GM12872 (cell line): ENCODE data around the gene RAB11FIP4.

Experiments
- CTCF ChIP-seq: IDR thresholded peaks from 3 replicates; pipeline ENCODE4 v1.5.1; 2011; ENCODE audit warnings: low read depth, mild to moderate bottlenecking, low read length, moderate library complexity; ENCODE audit not compliant: insufficient read depth

The RAB11FIP4 gene

DNA sequence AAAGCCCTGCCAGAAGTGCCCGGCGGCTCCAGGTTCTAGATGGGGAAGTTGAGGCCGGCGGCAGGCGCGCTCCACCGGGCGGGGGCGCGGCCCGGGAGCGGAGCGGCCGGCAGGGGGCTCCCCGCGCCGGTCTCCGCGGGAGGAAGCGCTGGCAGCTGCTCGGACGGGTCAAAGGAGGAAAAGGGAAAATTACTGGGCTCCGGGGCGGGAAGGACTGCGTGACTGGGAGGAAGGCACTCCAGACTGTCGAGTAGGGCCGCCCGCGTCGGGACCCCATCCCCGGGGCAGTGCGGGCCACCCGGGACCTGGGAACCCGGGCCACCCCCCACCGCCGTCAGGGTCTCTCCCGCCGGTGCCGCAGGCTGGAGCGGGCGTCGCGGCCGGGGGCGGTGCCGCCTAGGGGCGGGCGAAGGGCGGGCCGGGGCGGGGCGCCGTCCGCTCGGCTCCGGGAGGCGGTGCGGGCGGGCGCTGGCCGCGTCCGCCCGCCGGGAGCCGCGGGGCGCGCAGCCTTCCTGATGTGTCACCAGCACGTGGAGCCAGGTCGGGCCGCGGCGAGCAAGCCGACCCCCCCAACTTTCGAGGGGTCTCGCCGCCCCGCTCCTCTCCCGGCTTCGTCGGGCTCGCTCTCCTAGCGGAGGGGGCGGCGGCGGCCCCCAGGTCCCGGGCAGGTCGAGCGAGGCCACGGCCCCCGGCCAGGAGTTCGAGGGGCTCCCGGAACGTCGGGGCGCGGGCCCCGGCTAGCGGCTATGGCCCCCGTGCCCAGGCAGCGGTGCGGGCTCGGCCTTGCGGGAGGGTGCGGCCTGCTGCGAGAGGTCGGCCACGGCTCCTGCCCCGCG is 167.5 kb downstream of the RAB11FIP4 start:
- peak; percentile 62 for TF ChIP-seq CTCF

DNA sequence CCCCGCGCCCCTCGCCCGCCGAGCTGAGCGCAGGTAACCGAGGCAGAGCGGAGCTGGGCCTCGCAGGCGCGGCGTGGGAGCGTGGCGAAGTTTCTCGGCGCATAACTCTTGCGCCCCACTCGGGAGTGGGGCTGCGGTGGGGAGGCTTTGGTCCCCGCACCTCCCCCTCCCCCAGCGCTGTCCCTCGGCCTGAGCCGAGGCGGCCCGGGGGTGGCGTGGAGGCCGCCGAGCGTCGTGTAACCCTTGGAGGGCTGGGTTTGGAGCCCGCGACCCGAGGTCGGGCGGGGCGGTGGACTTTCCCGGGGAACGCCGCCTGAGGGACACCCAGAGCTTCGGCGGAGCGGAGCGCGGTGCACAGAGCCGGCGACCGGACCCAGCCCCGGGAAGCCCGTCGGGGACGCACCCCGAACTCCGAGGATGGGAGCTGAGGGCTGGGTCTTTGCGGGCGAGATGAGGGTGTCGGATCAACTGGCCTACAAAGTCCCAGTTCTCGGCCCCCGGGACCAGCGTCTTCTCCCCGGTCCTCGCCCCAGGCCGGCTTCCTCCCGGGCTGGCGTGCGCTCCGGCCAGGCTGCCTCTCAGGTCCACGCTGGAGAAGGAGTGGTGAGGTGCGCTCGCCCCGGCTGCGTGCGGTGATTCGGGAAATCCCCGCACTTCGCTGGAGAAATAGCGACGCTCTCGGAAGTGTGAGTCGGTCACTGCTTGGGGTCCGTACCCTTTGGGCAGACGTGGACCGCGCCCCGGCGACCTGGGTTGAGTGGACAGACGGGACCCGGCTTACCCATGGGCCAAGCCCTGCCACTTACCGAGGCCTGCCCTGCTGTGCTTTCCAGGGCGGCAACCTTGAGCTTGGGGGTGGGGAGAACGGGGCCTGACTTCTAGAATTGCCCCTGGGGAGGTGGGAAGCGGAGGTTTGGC is 168.4 kb downstream of the RAB11FIP4 start:
- no peak for TF ChIP-seq CTCF

GRCh38 chr17:31560616-31561235 is 169.3 kb downstream of the RAB11FIP4 start:
- TF ChIP-seq CTCF, result no peak

DNA sequence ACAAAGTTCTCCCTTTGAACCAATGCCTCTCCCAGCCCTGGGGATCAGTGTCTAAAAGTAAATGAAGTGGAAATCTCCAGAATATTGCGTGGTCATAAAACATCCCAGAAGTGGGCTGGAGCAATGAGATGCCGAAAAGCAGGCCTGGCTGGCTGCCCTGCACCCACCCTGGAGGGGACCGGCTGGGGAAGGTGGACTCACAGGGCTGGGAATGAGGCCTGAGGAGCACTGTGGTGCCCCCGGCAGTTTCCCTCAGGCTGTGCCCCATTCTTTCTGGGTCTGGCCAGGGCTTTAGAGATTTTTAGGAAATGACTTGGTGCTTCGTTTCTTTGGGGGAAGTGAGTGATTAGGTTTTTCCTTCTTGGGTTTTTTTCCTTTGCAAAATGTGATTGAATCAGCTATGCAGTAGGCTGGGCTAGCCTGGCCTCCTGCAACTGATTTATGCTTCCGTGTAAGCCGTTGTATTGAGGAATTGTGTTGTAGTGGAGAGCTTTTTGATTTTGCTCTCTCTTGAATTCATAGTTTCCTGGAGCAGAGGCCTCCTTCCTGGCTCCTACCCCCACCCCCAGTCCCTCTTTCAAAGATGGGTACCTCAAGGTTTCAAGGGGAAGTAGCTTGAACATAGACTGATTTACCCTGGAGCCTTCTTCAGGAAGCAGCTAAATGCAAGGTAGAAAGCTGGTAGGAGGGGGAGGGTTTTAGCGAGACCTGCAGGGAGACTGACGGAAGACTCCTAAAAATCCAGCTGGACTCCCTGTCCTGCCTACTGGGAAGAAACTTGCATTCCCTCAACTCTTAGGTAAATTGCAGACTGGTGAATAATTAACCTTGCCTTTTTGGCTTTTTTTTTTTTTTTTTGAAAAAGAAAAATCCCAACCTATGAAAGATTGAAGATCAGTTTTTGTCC is 170.2 kb downstream of the RAB11FIP4 start:
- TF ChIP-seq CTCF, result no peak

DNA sequence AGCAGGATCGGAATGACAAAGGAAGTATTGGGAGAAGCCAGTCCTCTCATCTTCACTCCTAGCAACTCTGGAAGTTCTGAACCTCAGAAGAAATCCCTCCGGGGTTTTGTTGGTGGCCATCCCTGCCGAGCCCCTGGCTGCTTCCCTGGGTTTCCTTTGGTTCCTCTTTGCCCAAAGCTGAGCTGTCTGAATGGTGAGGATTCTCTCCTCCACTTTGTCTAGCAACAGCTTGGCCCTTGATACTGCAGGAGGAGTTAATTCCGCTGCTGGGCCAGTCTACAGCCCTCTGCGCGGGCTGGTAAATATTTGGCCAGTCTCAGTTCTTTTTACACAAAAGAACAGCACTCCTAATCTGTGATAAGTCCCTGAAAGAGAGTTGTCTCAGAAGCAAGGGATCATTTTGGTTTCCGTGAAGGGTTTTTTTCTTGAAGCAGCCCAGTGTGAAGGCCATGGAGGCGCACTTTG is 170.9 kb downstream of the RAB11FIP4 start:
- no peak for TF ChIP-seq CTCF

DNA sequence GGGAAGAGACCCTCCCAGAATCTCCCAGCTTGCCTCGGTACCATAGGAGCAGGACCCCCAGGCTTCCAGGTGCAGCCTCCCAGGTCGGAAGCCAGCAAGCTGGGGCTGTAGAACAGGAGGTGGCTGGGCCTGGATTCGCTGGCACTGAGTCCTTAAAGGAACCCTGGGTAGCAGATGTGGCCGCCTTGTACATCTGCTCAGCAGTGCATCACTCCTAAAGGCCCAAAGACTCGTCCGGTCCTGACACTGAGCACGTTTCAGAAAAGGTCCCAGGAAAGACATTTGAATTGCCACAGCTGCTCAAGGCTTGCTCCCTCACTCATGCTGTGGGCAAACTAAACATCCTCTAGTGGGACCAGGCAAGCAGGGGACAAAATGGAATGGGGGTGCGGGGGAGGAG is 172.8 kb downstream of the RAB11FIP4 start:
- TF ChIP-seq CTCF, result no peak
